ENCODE data around the gene SMIM1. TPM values are rescaled to one million over a fixed set of nuclear protein-coding genes. Genes with fewer than 3 reads are reported as not detected.

SMIM1 gene
- total RNA-seq, 1 experiment from 2014 or later: 20.1 TPM

GRCh38 chr1:3735688-3736087, 36.9 kb upstream of the SMIM1 start:
- no peak for DNase-seq (ENCODE audit: low spot score)
- in situ Hi-C loops (cut with HindIII; ENCODE audit: low sequenced_read_pairs): no loop called here

GRCh38 chr1:3736131-3736561, 36.4 kb upstream of the SMIM1 start:
- DNase-seq (ENCODE audit: low spot score): no peak
- in situ Hi-C loops (cut with HindIII; ENCODE audit: low sequenced_read_pairs): no loop called here

- in situ Hi-C loops (cut with HindIII; ENCODE audit: low sequenced_read_pairs): no loop called here
- no peak for DNase-seq (ENCODE audit: low spot score)
Observed at GRCh38 chr1:3736708-3737107, 35.8 kb upstream of the SMIM1 start.

- in situ Hi-C loops (cut with HindIII; ENCODE audit: low sequenced_read_pairs): no loop called here
- DNase-seq (ENCODE audit: low spot score): no peak
Observed at GRCh38 chr1:3738943-3739342, 33.6 kb upstream of the SMIM1 start.

GRCh38 chr1:3740042-3740441, 32.5 kb upstream of the SMIM1 start:
- in situ Hi-C loops (cut with HindIII; ENCODE audit: low sequenced_read_pairs): loop anchor here (10.0 kb wide), 1 partner anchor 95 kb away; no protein-coding TSS in a partner anchor

GRCh38 chr1:3740752-3741151, 31.8 kb upstream of the SMIM1 start:
- DNase-seq (ENCODE audit: low spot score): no peak
- in situ Hi-C loops (cut with HindIII; ENCODE audit: low sequenced_read_pairs): loop anchor here (10.0 kb wide), 1 partner anchor 96 kb away; no protein-coding TSS in a partner anchor

More at GRCh38 chr1:3740042-3740441, 32.5 kb upstream of the SMIM1 start:
- DNase-seq (ENCODE audit: low spot score): no peak

GRCh38 chr1:3741566-3742438, 30.7 kb upstream of the SMIM1 start:
- in situ Hi-C loops (cut with HindIII; ENCODE audit: low sequenced_read_pairs): loop anchor here (10.0 kb wide), 1 partner anchor 97 kb away; no protein-coding TSS in a partner anchor
- DNase-seq (ENCODE audit: low spot score): no peak

GRCh38 chr1:3742439-3743298, 29.9 kb upstream of the SMIM1 start:
- DNase-seq (ENCODE audit: low spot score): no peak
- in situ Hi-C loops (cut with HindIII; ENCODE audit: low sequenced_read_pairs): loop anchor here (10.0 kb wide), 1 partner anchor 98 kb away; no protein-coding TSS in a partner anchor

- in situ Hi-C loops (cut with HindIII; ENCODE audit: low sequenced_read_pairs): loop anchor here (10.0 kb wide), 1 partner anchor 99 kb away; no protein-coding TSS in a partner anchor
- no peak for DNase-seq (ENCODE audit: low spot score)
Observed at GRCh38 chr1:3743421-3743820, 29.1 kb upstream of the SMIM1 start.

GRCh38 chr1:3743826-3744225, 28.7 kb upstream of the SMIM1 start:
- in situ Hi-C loops (cut with HindIII; ENCODE audit: low sequenced_read_pairs): loop anchor here (10.0 kb wide), 1 partner anchor 99 kb away; no protein-coding TSS in a partner anchor
- DNase-seq (ENCODE audit: low spot score): no peak

- in situ Hi-C loops (cut with HindIII; ENCODE audit: low sequenced_read_pairs): loop anchor here (10.0 kb wide), 1 partner anchor 100 kb away; no protein-coding TSS in a partner anchor
- DNase-seq (ENCODE audit: low spot score): no peak
Observed at GRCh38 chr1:3744646-3745045, 27.9 kb upstream of the SMIM1 start.

GRCh38 chr1:3745071-3745470, 27.5 kb upstream of the SMIM1 start:
- DNase-seq (ENCODE audit: low spot score): no peak
- in situ Hi-C loops (cut with HindIII; ENCODE audit: low sequenced_read_pairs): loop anchor here (10.0 kb wide), 1 partner anchor 100 kb away; no protein-coding TSS in a partner anchor

- DNase-seq (ENCODE audit: low spot score): peak; percentile 85
- in situ Hi-C loops (cut with HindIII; ENCODE audit: low sequenced_read_pairs): loop anchor here (10.0 kb wide), 1 partner anchor 101 kb away; no protein-coding TSS in a partner anchor
Observed at GRCh38 chr1:3745590-3746381, 26.8 kb upstream of the SMIM1 start.

- in situ Hi-C loops (cut with HindIII; ENCODE audit: low sequenced_read_pairs): loop anchor here (10.0 kb wide), 1 partner anchor 102 kb away; no protein-coding TSS in a partner anchor
- no peak for DNase-seq (ENCODE audit: low spot score)
Observed at GRCh38 chr1:3746389-3746829, 26.1 kb upstream of the SMIM1 start.

GRCh38 chr1:3746830-3747521, 25.6 kb upstream of the SMIM1 start:
- in situ Hi-C loops (cut with HindIII; ENCODE audit: low sequenced_read_pairs): loop anchor here (10.0 kb wide), 1 partner anchor 102 kb away; no protein-coding TSS in a partner anchor

GRCh38 chr1:3747522-3747848, 25.1 kb upstream of the SMIM1 start:
- in situ Hi-C loops (cut with HindIII; ENCODE audit: low sequenced_read_pairs): loop anchor here (10.0 kb wide), 1 partner anchor 103 kb away; no protein-coding TSS in a partner anchor
- no peak for DNase-seq (ENCODE audit: low spot score)

More at GRCh38 chr1:3746830-3747521, 25.6 kb upstream of the SMIM1 start:
- DNase-seq (ENCODE audit: low spot score): peak; percentile 90

GRCh38 chr1:3747903-3748302, 24.6 kb upstream of the SMIM1 start:
- no peak for DNase-seq (ENCODE audit: low spot score)
- in situ Hi-C loops (cut with HindIII; ENCODE audit: low sequenced_read_pairs): loop anchor here (10.0 kb wide), 1 partner anchor 103 kb away; no protein-coding TSS in a partner anchor
